K562 (cell line): Measurements from ENCODE around the gene ZNF791. TPM values are rescaled to one million over a fixed set of nuclear protein-coding genes. Genes with fewer than 3 reads are reported as not detected.
A peak's percentile ranks its signal among the peaks of the same experiment; 100 is the strongest.

Source experiments
- ARHGAP35 ChIP-seq: fragments of 450-650 bp; IDR thresholded peaks from 2 replicates; pipeline ENCODE4 v1.6.1; 2018; ENCODE audit not compliant: partially characterized antibody
- BRCA1 ChIP-seq, 2 experiments: fragments of 450-650 bp in 1 of 2; sonication (generic) in 1 of 2; formaldehyde crosslinking in 1 of 2; IDR thresholded peaks; 2 replicates each; pipeline versions ENCODE4 v1.5.0 to v1.6.1; 2017 to 2020; ENCODE audit warnings: mild to moderate bottlenecking in 1 of 2, missing genetic modification reagents in 1 of 2
- EP400 ChIP-seq: fragments of 450-650 bp; IDR thresholded peaks from 2 replicates; pipeline ENCODE4 v1.6.1; 2017; ENCODE audit warnings: antibody characterized with exemption, mild to moderate bottlenecking, moderate library complexity
- KDM1A ChIP-seq, 2 experiments: fragments of 450-650 bp; IDR thresholded peaks; 2 replicates each; pipeline ENCODE4 v1.6.1; 2016; ENCODE audit warnings: mild to moderate bottlenecking in 2 of 2
- KLF10 ChIP-seq: fragments of 250-450 bp; sonication (Bioruptor Pico); IDR thresholded peaks from 2 replicates; pipeline ENCODE4 v1.6.1; 2021; ENCODE audit warnings: matching md5 sums
- MTA3 ChIP-seq: fragments of 450-650 bp; formaldehyde crosslinking; IDR thresholded peaks from 2 replicates; pipeline ENCODE4 v1.6.1; 2017; ENCODE audit warnings: mild to moderate bottlenecking, borderline replicate concordance
- POLR2G ChIP-seq: fragments of 200-400 bp; formaldehyde crosslinking; IDR thresholded peaks from 2 replicates; pipeline ENCODE4 v1.6.1; 2017; ENCODE audit warnings: low read depth, mild to moderate bottlenecking, antibody characterized with exemption, low read length, moderate library complexity
- RBM25 ChIP-seq: fragments of 200-400 bp; formaldehyde crosslinking; IDR thresholded peaks from 2 replicates; pipeline ENCODE4 v1.6.1; 2018; ENCODE audit warnings: low read length, low read depth, moderate library complexity; ENCODE audit not compliant: severe bottlenecking
- SOX6 ChIP-seq: fragments of 450-650 bp; IDR thresholded peaks from 2 replicates; pipeline ENCODE4 v1.6.1; 2014; ENCODE audit warnings: mild to moderate bottlenecking
- TEAD2 ChIP-seq: fragments of 450-650 bp; IDR thresholded peaks from 2 replicates; pipeline ENCODE4 v1.6.1; 2016; ENCODE audit warnings: missing genetic modification characterization, control low read depth, missing compliant biosample characterization
- TEAD4 ChIP-seq, 2 experiments: sonication (generic) in 1 of 2; formaldehyde crosslinking in 1 of 2; IDR thresholded peaks; 2 replicates each; pipeline versions ENCODE4 v1.6.1 to v1.8.0; 2012 to 2022; ENCODE audit warnings: borderline replicate concordance in 1 of 2, inconsistent platforms in 1 of 2, low read length in 1 of 2, mild to moderate bottlenecking in 1 of 2, missing genetic modification reagents in 1 of 2
- TRIM28 ChIP-seq: fragments of 450-650 bp; IDR thresholded peaks from 2 replicates; pipeline ENCODE4 v1.6.1; 2017
- ZEB2 ChIP-seq: fragments of 450-650 bp; IDR thresholded peaks from 2 replicates; pipeline ENCODE4 v1.6.1; 2016
- ZNF253 ChIP-seq: fragments of 250-450 bp; sonication (Bioruptor Pico); conservative IDR thresholded peaks from 2 replicates; pipeline ENCODE4 v1.6.1; 2021; ENCODE audit warnings: mild to moderate bottlenecking
- ZNF274 ChIP-seq: IDR thresholded peaks from 2 replicates; pipeline ENCODE4 v1.6.1; 2011; ENCODE audit warnings: low read depth, mild to moderate bottlenecking, low read length, moderate library complexity, borderline replicate concordance
- ZNF431 ChIP-seq: sonication (generic); formaldehyde crosslinking; IDR thresholded peaks from 2 replicates; pipeline ENCODE4 v1.8.0; 2022; ENCODE audit warnings: mild to moderate bottlenecking, missing genetic modification reagents
- polyA plus RNA-seq, 8 experiments: library from polyadenylated mRNA; depleted of rRNA in 4 of 8; stranded (reverse) in 5 of 8; unstranded in 3 of 8; fragments of >200 nt; fragmentation: Nextera tagmentation in 2 of 8; fragmentation: Illumina TruSeq in 1 of 8; extraction: Ambion mirVana in 2 of 8; extraction: Trizol in 1 of 8; gene quantifications; 2 replicates each; pipeline versions ENCODE4 v1.2.1 to v1.2.3, GENCODE V29; 2011 to 2014; ENCODE audit warnings: inconsistent platforms in 1 of 8, missing spikeins in 1 of 8
- total RNA-seq, 7 experiments: library from RNA; depleted of rRNA in 6 of 7; stranded (reverse); fragments of >200 nt in 6 of 7; fragmentation: Illumina TruSeq in 2 of 7; extraction: Trizol in 2 of 7; gene quantifications; 2 replicates each; pipeline versions ENCODE4 v1.2.1 to v1.2.3, GENCODE V29; 2011 to 2021; ENCODE audit warnings: low replicate concordance in 1 of 7
- TF ChIP-seq, protein P1 (sequence below): fragments of 450-650 bp; formaldehyde crosslinking; IDR thresholded peaks from 2 replicates; pipeline ENCODE4 v1.4.0; 2020; ENCODE audit warnings: mild to moderate bottlenecking, mixed read lengths
- TF ChIP-seq, protein P2 (sequence below): fragments of 450-650 bp; conservative IDR thresholded peaks from 2 replicates; pipeline ENCODE4 v1.6.1; 2016; ENCODE audit warnings: missing genetic modification characterization, low read depth, mild to moderate bottlenecking, control low read depth, missing compliant biosample characterization
- TF ChIP-seq, protein P3 (sequence below): fragments of 450-650 bp; IDR thresholded peaks from 2 replicates; pipeline ENCODE4 v1.6.1; 2018; ENCODE audit warnings: mild to moderate bottlenecking, low read depth; ENCODE audit not compliant: partially characterized antibody
- TF ChIP-seq, protein P4 (sequence below): fragments of 150-350 bp; conservative IDR thresholded peaks from 2 replicates; pipeline ENCODE4 v1.6.1; 2014; ENCODE audit warnings: low read length

Gene ZNF791
- total and polyA plus RNA-seq, 9 of the 15 experiments (the other 6 are each of a cell fraction or from before 2014, with no cell fraction given) = 7.8 to 22.7 (median 13.1) TPM

DNA sequence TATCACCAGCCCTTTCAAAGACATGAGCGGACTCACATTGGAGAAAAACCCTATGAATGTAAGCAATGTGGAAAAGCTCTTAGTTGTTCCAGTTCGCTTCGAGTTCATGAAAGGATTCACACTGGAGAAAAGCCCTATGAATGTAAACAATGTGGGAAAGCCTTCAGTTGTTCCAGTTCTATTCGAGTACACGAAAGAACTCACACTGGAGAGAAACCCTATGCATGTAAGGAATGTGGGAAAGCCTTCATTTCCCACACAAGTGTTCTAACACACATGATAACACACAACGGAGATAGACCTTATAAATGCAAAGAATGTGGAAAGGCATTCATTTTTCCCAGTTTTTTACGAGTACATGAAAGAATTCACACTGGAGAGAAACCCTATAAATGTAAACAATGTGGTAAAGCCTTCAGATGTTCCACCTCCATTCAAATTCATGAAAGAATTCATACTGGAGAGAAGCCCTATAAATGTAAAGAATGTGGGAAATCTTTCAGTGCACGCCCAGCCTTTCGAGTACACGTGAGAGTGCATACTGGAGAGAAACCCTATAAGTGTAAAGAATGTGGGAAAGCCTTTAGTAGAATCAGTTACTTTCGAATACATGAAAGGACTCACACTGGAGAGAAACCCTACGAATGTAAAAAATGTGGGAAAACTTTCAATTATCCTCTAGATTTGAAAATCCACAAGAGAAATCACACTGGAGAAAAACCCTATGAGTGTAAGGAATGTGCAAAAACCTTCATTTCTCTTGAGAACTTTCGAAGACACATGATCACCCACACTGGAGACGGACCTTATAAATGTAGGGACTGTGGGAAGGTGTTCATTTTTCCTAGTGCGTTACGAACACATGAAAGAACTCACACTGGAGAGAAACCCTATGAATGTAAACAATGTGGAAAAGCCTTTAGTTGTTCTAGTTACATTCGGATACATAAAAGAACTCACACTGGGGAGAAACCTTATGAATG lies 17.6 kb downstream of the ZNF791 start (continued):
- TF ChIP-seq, protein P1, sequence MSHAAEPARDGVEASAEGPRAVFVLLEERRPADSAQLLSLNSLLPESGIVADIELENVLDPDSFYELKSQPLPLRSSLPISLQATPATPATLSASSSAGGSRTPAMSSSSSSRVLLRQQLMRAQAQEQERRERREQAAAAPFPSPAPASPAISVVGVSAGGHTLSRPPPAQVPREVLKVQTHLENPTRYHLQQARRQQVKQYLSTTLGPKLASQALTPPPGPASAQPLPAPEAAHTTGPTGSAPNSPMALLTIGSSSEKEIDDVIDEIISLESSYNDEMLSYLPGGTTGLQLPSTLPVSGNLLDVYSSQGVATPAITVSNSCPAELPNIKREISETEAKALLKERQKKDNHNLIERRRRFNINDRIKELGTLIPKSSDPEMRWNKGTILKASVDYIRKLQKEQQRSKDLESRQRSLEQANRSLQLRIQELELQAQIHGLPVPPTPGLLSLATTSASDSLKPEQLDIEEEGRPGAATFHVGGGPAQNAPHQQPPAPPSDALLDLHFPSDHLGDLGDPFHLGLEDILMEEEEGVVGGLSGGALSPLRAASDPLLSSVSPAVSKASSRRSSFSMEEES (CRISPR knock-in tag) = no peak
- no peak for TF ChIP-seq ZNF431 (CRISPR knock-in tag)
- TF ChIP-seq MTA3 = peak; percentile 34; the same call in 1 of the 2 replicates
- peak; percentile 69 for TF ChIP-seq SOX6
- 0 out of 2 replicates have a peak, but pooled peaks have one; percentile 15 for TF ChIP-seq EP400
- TF ChIP-seq, protein P2, sequence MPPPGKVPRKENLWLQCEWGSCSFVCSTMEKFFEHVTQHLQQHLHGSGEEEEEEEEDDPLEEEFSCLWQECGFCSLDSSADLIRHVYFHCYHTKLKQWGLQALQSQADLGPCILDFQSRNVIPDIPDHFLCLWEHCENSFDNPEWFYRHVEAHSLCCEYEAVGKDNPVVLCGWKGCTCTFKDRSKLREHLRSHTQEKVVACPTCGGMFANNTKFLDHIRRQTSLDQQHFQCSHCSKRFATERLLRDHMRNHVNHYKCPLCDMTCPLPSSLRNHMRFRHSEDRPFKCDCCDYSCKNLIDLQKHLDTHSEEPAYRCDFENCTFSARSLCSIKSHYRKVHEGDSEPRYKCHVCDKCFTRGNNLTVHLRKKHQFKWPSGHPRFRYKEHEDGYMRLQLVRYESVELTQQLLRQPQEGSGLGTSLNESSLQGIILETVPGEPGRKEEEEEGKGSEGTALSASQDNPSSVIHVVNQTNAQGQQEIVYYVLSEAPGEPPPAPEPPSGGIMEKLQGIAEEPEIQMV (tag) = no peak
- TF ChIP-seq KDM1A (IDR thresholded peaks at IDR 0.05) = no peak
- 0 out of 2 replicates have a peak, but pooled peaks have one; percentile 0 for TF ChIP-seq POLR2G
- TF ChIP-seq KLF10 = no peak
- no peak for TF ChIP-seq BRCA1 (IDR thresholded peaks at IDR 0.05)
- no peak for TF ChIP-seq BRCA1 (CRISPR knock-in tag; IDR thresholded peaks at IDR 0.05)
- TF ChIP-seq TEAD2 = peak; percentile 42; the same call in 1 of the 2 replicates
- TF ChIP-seq, protein P3, sequence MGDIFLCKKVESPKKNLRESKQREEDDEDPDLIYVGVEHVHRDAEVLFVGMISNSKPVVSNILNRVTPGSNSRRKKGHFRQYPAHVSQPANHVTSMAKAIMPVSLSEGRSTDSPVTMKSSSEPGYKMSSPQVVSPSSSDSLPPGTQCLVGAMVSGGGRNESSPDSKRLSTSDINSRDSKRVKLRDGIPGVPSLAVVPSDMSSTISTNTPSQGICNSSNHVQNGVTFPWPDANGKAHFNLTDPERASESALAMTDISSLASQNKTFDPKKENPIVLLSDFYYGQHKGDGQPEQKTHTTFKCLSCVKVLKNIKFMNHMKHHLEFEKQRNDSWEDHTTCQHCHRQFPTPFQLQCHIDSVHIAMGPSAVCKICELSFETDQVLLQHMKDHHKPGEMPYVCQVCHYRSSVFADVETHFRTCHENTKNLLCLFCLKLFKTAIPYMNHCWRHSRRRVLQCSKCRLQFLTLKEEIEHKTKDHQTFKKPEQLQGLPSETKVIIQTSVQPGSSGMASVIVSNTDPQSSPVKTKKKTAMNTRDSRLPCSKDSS = peak; percentile 95
- peak; percentile 65; the same call in 1 of the 2 replicates for TF ChIP-seq TEAD4 (IDR thresholded peaks at IDR 0.05; ENCODE audit: low read length)
- no peak for TF ChIP-seq TEAD4 (CRISPR knock-in tag; IDR thresholded peaks at IDR 0.05; ENCODE audit: borderline replicate concordance)
- TF ChIP-seq, protein P4, sequence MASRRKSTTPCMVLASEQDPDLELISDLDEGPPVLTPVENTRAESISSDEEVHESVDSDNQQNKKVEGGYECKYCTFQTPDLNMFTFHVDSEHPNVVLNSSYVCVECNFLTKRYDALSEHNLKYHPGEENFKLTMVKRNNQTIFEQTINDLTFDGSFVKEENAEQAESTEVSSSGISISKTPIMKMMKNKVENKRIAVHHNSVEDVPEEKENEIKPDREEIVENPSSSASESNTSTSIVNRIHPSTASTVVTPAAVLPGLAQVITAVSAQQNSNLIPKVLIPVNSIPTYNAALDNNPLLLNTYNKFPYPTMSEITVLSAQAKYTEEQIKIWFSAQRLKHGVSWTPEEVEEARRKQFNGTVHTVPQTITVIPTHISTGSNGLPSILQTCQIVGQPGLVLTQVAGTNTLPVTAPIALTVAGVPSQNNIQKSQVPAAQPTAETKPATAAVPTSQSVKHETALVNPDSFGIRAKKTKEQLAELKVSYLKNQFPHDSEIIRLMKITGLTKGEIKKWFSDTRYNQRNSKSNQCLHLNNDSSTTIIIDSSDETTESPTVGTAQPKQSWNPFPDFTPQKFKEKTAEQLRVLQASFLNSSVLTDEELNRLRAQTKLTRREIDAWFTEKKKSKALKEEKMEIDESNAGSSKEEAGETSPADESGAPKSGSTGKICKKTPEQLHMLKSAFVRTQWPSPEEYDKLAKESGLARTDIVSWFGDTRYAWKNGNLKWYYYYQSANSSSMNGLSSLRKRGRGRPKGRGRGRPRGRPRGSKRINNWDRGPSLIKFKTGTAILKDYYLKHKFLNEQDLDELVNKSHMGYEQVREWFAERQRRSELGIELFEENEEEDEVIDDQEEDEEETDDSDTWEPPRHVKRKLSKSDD = no peak
- TF ChIP-seq ARHGAP35 = no peak
- peak; percentile 66 for TF ChIP-seq RBM25
- TF ChIP-seq ZNF253 (CRISPR knock-in tag) = no peak
- peak; percentile 86 for TF ChIP-seq ZEB2
- TF ChIP-seq TRIM28 = peak; percentile 97
- TF ChIP-seq ZNF274 = peak; percentile 81
